PFSK-1 (cell line): ENCODE results near the gene GPR39.

Experiments
- FOXP2 ChIP-seq: optimal IDR thresholded peaks from 2 replicates; pipeline ENCODE3; 2011; ENCODE audit warnings: borderline replicate concordance, control low read depth, inconsistent platforms; ENCODE audit not compliant: insufficient read depth; ENCODE audit errors: extremely low read length, extremely low read depth
- POLR2AphosphoS5 ChIP-seq: IDR thresholded peaks from 2 replicates; pipeline ENCODE4 v1.6.1; 2012; ENCODE audit warnings: low read depth, mild to moderate bottlenecking, control low read depth, low read length, moderate library complexity
- SIN3A ChIP-seq: IDR thresholded peaks from 2 replicates; pipeline ENCODE4 v1.6.1; 2012; ENCODE audit warnings: mild to moderate bottlenecking, low read length, moderate library complexity, borderline replicate concordance; ENCODE audit not compliant: insufficient read depth
- TAF1 ChIP-seq: IDR thresholded peaks from 2 replicates; pipeline ENCODE4 v1.6.1; 2012; ENCODE audit warnings: low read length, control low read depth, borderline replicate concordance; ENCODE audit not compliant: insufficient read depth
- TF ChIP-seq, protein P1 (sequence below), 2 experiments: IDR thresholded peaks; 2 replicates each; pipeline versions ENCODE4 v1.6.1 to v1.8.0; 2011 to 2012; ENCODE audit warnings: low read depth in 2 of 2, low read length in 2 of 2, control low read depth in 1 of 2, inconsistent platforms in 1 of 2, mild to moderate bottlenecking in 1 of 2, moderate library complexity in 1 of 2; ENCODE audit not compliant: insufficient read depth in 1 of 2

The GPR39 gene

DNA sequence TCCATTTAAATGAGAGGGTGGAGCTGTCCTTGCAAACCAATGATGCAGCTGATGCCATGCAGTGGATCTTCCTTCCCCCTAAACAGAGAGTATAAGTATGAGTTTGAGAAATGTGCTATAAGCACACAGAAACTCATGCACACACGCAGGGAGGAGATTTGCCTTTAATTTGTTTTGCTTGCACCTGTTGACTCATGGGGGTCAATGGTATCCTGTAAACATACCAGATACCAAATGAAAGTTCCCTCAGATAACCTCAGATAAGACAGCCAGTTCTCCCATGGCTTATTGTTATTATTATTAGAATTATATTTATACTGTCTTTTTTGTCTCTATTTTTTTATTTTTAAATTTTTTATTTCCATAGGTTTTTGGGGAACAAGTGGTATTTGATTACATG is 29.5 kb upstream of the GPR39 start:
- TF ChIP-seq SIN3A, result no peak
- TF ChIP-seq, protein P1, sequence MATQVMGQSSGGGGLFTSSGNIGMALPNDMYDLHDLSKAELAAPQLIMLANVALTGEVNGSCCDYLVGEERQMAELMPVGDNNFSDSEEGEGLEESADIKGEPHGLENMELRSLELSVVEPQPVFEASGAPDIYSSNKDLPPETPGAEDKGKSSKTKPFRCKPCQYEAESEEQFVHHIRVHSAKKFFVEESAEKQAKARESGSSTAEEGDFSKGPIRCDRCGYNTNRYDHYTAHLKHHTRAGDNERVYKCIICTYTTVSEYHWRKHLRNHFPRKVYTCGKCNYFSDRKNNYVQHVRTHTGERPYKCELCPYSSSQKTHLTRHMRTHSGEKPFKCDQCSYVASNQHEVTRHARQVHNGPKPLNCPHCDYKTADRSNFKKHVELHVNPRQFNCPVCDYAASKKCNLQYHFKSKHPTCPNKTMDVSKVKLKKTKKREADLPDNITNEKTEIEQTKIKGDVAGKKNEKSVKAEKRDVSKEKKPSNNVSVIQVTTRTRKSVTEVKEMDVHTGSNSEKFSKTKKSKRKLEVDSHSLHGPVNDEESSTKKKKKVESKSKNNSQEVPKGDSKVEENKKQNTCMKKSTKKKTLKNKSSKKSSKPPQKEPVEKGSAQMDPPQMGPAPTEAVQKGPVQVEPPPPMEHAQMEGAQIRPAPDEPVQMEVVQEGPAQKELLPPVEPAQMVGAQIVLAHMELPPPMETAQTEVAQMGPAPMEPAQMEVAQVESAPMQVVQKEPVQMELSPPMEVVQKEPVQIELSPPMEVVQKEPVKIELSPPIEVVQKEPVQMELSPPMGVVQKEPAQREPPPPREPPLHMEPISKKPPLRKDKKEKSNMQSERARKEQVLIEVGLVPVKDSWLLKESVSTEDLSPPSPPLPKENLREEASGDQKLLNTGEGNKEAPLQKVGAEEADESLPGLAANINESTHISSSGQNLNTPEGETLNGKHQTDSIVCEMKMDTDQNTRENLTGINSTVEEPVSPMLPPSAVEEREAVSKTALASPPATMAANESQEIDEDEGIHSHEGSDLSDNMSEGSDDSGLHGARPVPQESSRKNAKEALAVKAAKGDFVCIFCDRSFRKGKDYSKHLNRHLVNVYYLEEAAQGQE (IDR thresholded peaks at IDR 0.05; ENCODE audit: insufficient read depth in 1 of 2, low read depth in 2 of 2, low read length in 2 of 2), result no peak
- TF ChIP-seq TAF1, result no peak
- TF ChIP-seq FOXP2, result no peak
- no peak for TF ChIP-seq POLR2AphosphoS5

DNA sequence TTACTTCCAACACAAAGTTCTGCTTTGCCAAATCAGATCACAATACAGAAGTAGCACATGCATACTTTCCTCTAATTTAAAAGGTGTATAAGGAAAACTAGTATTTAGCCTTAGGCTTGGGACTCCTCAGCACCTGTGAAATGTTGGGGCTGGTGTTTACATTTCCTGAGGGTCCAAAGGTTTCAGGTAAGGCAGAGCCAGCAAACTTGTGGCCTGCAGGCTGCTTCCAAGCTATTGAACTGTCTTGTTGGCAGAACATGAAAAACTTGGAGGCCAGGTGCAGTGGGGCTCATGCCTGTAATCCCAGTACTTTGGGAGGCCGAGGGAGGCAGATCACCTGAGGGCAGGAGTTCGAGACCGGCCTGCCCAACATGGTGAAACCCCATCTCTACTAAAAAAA is 26.5 kb upstream of the GPR39 start:
- TF ChIP-seq TAF1 (no peak), POLR2AphosphoS5 (no peak), FOXP2 (no peak), SIN3A (no peak)
- TF ChIP-seq, protein P1 (IDR thresholded peaks at IDR 0.05; ENCODE audit: insufficient read depth in 1 of 2, low read depth in 2 of 2, low read length in 2 of 2), result no peak

DNA sequence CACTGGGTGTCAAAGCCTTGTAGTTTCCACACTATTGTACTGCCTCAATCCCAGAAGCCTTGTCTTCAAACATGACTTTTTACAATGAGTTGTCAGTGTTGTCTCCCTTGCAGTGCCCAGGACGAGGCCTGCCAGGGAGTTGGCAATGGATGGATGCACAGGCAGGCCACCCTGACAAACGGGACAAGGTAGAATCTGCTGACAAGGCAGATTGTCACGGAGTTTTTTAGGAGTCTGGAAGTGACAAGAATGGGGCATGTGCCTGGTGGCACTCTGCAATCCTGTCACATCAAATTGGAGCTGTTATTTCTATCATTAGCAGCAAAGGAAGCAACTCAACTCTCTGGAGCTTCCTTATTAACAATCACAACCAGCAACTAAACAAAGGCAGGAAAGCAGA is 25.2 kb upstream of the GPR39 start:
- TF ChIP-seq, protein P1 (IDR thresholded peaks at IDR 0.05; ENCODE audit: insufficient read depth in 1 of 2, low read depth in 2 of 2, low read length in 2 of 2), result no peak
- TF ChIP-seq TAF1 (no peak), POLR2AphosphoS5 (no peak), SIN3A (no peak), FOXP2 (no peak)

DNA sequence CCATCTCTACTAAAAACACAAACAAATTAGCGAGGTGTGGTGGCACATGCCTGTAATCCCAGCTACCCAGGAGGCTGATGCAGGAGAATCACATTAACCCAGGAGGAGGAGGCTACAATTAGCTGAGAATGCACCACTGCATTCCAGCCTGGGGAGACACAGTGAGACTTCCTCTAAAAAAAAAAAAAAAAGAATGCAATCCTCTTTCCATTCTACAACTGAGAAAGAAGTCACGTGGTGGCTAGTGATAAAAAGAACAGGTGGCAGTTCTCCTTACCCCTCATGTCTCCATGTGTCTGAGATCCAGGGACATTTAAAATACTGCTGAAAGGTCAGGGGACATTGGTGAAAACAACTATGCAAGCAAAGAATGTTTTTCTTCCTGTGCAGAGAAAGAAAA is 24.4 kb upstream of the GPR39 start:
- TF ChIP-seq TAF1 (no peak), POLR2AphosphoS5 (no peak), FOXP2 (no peak), SIN3A (no peak)
- TF ChIP-seq, protein P1 (IDR thresholded peaks at IDR 0.05; ENCODE audit: insufficient read depth in 1 of 2, low read depth in 2 of 2, low read length in 2 of 2), result no peak

DNA sequence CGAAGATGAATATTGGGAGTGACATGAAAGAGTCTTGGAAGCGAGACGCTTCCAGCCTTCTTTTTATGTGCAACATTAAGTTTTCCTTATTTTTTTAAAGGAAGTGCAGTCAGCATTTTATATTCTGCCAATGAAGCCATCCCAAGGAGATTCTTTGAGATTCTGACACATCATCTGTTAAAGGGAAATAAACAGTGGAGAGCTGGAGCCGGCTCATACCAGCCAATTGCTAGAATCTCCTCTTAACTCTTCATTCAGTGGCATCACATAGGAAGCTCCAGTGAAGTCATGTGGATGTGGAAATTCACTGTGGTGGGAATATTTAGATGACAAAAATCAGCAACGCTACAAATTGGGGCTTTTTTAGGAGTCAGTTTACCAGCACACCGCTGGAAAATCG is 23.7 kb upstream of the GPR39 start:
- TF ChIP-seq POLR2AphosphoS5 (no peak), FOXP2 (no peak), SIN3A (no peak), TAF1 (no peak)
- TF ChIP-seq, protein P1 (IDR thresholded peaks at IDR 0.05; ENCODE audit: insufficient read depth in 1 of 2, low read depth in 2 of 2, low read length in 2 of 2), result no peak
